Mucosa of rectum (tissue), 2 donors: Measurements from ENCODE around the gene RHOV.
"Not testable (repeated sequence)": the region's sequence is repeated elsewhere in the genome, so short reads cannot be mapped to it uniquely, and the experiment has no call there.

Experiments used
- H3K27ac ChIP-seq, 2 donors: one replicate each; pipeline ENCODE4 v1.7.0; 2013; ENCODE audit warnings: inconsistent platforms in 2 of 2, low read depth in 2 of 2, low read length in 2 of 2
- H3K27me3 ChIP-seq, 2 donors: one replicate each; pipeline ENCODE4 v1.7.0; 2013; ENCODE audit warnings: low read length in 2 of 2; ENCODE audit not compliant: control insufficient read depth in 2 of 2, insufficient read depth in 2 of 2
- H3K36me3 ChIP-seq, 2 donors: one replicate each; pipeline ENCODE4 v1.7.0; 2013; ENCODE audit warnings: low read length in 2 of 2; ENCODE audit not compliant: control insufficient read depth in 2 of 2, insufficient read depth in 2 of 2
- H3K4me1 ChIP-seq, 2 donors: one replicate each; pipeline ENCODE4 v1.7.0; 2013; ENCODE audit warnings: low read length in 2 of 2, mild to moderate bottlenecking in 1 of 2; ENCODE audit not compliant: control insufficient read depth in 2 of 2, insufficient read depth in 2 of 2
- H3K4me3 ChIP-seq, 2 donors: one replicate each; pipeline ENCODE4 v1.7.0; 2013; ENCODE audit warnings: low read length in 2 of 2
- H3K9ac ChIP-seq, 2 donors: one replicate each; pipeline ENCODE4 v1.7.0; 2013; ENCODE audit warnings: low read length in 2 of 2, low read depth in 1 of 2, mild to moderate bottlenecking in 1 of 2
- H3K9me3 ChIP-seq, 2 donors: one replicate each; pipeline ENCODE4 v1.7.0; 2013; ENCODE audit warnings: low read length in 2 of 2; ENCODE audit not compliant: control insufficient read depth in 2 of 2
- donor health status: healthy.
- donor health status: Normal muscosa, but diverticular disease.

Gene RHOV

GRCh38 chr15:40872791-40873693, 992 bp downstream of the RHOV start:
- Histone ChIP-seq H3K36me3 (no peaks in the 10 kb centered on the region), H3K9me3 (no peaks in the 10 kb centered on the region), H3K4me1 (peaks cover 20 to 21% of the 10 kb centered on the region in 2 donors), H3K4me3 (peak overlapping the region; percentile 60 to 65), H3K27me3 (no peaks in the 10 kb centered on the region), H3K27ac (peak overlapping the region; percentile 65 to 82), H3K9ac (peak overlapping the region; percentile 24 to 56)

- H3K9ac ChIP-seq, result peak overlapping the region; percentile 24 to 62
- H3K9me3 ChIP-seq, result no peaks in the 10 kb centered on the region
- peaks cover 20 to 21% of the 10 kb centered on the region in 2 donors for H3K4me1 ChIP-seq
- H3K4me3 ChIP-seq, result no peak overlapping the region
- H3K27me3 ChIP-seq, result no peaks in the 10 kb centered on the region
- no peaks in the 10 kb centered on the region for H3K36me3 ChIP-seq
- H3K27ac ChIP-seq, result peak overlapping the region; percentile 63 to 82
Observed at GRCh38 chr15:40871749-40872617, 2.1 kb downstream of the RHOV start.

- no peak overlapping the region for H3K9ac ChIP-seq
- no peak overlapping the region for H3K4me3 ChIP-seq
- no peak overlapping the region for H3K27ac ChIP-seq
- H3K27me3 ChIP-seq, result no peaks in the 10 kb centered on the region
- H3K4me1 ChIP-seq, result peaks cover 23 to 26% of the 10 kb centered on the region in 2 donors
- H3K9me3 ChIP-seq, result no peaks in the 10 kb centered on the region
- H3K36me3 ChIP-seq, result no peaks in the 10 kb centered on the region
Observed at GRCh38 chr15:40870716-40871115, 3.3 kb downstream of the RHOV start.

GRCh38 chr15:40869686-40870085, 4.3 kb downstream of the RHOV start:
- peaks cover 23 to 26% of the 10 kb centered on the region in 2 donors for H3K4me1 ChIP-seq
- no peak overlapping the region for H3K9ac ChIP-seq
- H3K9me3 ChIP-seq, result no peaks in the 10 kb centered on the region

GRCh38 chr15:40867199-40867598, 6.8 kb downstream of the RHOV start:
- no peaks in the 10 kb centered on the region for H3K27me3 ChIP-seq
- peaks cover 15 to 28% of the 10 kb centered on the region in 2 donors for H3K4me1 ChIP-seq
- no peaks in the 10 kb centered on the region for H3K36me3 ChIP-seq
- no peak overlapping the region for H3K9ac ChIP-seq
- no peaks in the 10 kb centered on the region for H3K9me3 ChIP-seq
- H3K27ac ChIP-seq, result no peak overlapping the region
- no peak overlapping the region for H3K4me3 ChIP-seq

More at GRCh38 chr15:40869686-40870085, 4.3 kb downstream of the RHOV start:
- H3K27ac ChIP-seq, result no peak overlapping the region
- no peaks in the 10 kb centered on the region for H3K36me3 ChIP-seq
- no peak overlapping the region for H3K4me3 ChIP-seq
- H3K27me3 ChIP-seq, result no peaks in the 10 kb centered on the region

GRCh38 chr15:40863660-40864270, 10.3 kb downstream of the RHOV start:
- Histone ChIP-seq H3K4me1 (peaks cover 16 to 32% of the 10 kb centered on the region in 2 donors), H3K27me3 (no peaks in the 10 kb centered on the region)

GRCh38 chr15:40861147-40861546, 12.9 kb downstream of the RHOV start:
- not testable (repeated sequence) for H3K27me3 ChIP-seq, H3K9ac ChIP-seq, H3K4me3 ChIP-seq, H3K9me3 ChIP-seq
- Histone ChIP-seq H3K36me3 (peaks cover 13 to 14% of the 10 kb centered on the region in 2 donors), H3K27ac (peak overlapping the region; percentile 56 to 58), H3K4me1 (peaks cover 38 to 52% of the 10 kb centered on the region in 2 donors)

More at GRCh38 chr15:40863660-40864270, 10.3 kb downstream of the RHOV start:
- Histone ChIP-seq H3K36me3 (no peaks in the 10 kb centered on the region), H3K9ac (peak overlapping the region; percentile 26 to 55), H3K27ac (peak overlapping the region; percentile 32 to 71), H3K4me3 (no peak overlapping the region), H3K9me3 (no peaks in the 10 kb centered on the region)

- Histone ChIP-seq H3K9me3 (no peaks in the 10 kb centered on the region), H3K27ac (peak overlapping the region; percentile 43 to 63), H3K4me3 (no peak overlapping the region), H3K36me3 (peaks cover 29 to 31% of the 10 kb centered on the region in 2 donors), H3K9ac (peak overlapping the region in 1 of 2 donors; percentile 34), H3K4me1 (peaks cover 46 to 52% of the 10 kb centered on the region in 2 donors), H3K27me3 (no peaks in the 10 kb centered on the region)
Observed at GRCh38 chr15:40859206-40859851, 14.7 kb downstream of the RHOV start.

GRCh38 chr15:40858706-40859105, 15.3 kb downstream of the RHOV start:
- H3K27ac ChIP-seq, result peak overlapping the region in 1 of 2 donors; percentile 12
- peaks cover 45 to 46% of the 10 kb centered on the region in 2 donors for H3K4me1 ChIP-seq
- peak overlapping the region in 1 of 2 donors; percentile 6 for H3K9ac ChIP-seq
- no peaks in the 10 kb centered on the region for H3K27me3 ChIP-seq
- H3K9me3 ChIP-seq, result no peaks in the 10 kb centered on the region
- no peak overlapping the region for H3K4me3 ChIP-seq
- H3K36me3 ChIP-seq, result peaks cover 35 to 37% of the 10 kb centered on the region in 2 donors
